ENCODE data around the gene SPEN. TPM values are rescaled to one million over a fixed set of nuclear protein-coding genes. Genes with fewer than 3 reads are reported as not detected.

Gene SPEN
- total and polyA plus RNA-seq, 12 donors, result 16.4 to 51.2 (median 30.7) TPM

GRCh38 chr1:15981679-15982078 lies 134.2 kb downstream of the SPEN start:
- H3K4me1 ChIP-seq (replicated peaks in 1 of 2), result no peaks in the 10 kb centered on the region
- no peaks in the 10 kb centered on the region for H3K9me3 ChIP-seq (replicated peaks in 1 of 3)
- TF ChIP-seq, protein P1, sequence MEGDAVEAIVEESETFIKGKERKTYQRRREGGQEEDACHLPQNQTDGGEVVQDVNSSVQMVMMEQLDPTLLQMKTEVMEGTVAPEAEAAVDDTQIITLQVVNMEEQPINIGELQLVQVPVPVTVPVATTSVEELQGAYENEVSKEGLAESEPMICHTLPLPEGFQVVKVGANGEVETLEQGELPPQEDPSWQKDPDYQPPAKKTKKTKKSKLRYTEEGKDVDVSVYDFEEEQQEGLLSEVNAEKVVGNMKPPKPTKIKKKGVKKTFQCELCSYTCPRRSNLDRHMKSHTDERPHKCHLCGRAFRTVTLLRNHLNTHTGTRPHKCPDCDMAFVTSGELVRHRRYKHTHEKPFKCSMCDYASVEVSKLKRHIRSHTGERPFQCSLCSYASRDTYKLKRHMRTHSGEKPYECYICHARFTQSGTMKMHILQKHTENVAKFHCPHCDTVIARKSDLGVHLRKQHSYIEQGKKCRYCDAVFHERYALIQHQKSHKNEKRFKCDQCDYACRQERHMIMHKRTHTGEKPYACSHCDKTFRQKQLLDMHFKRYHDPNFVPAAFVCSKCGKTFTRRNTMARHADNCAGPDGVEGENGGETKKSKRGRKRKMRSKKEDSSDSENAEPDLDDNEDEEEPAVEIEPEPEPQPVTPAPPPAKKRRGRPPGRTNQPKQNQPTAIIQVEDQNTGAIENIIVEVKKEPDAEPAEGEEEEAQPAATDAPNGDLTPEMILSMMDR (IDR thresholded peaks at IDR 0.05), result no peak
- no peak for TF ChIP-seq POLR2A (IDR thresholded peaks at IDR 0.05)
- no peaks in the 10 kb centered on the region for H3K36me3 ChIP-seq (replicated peaks in 1 of 2)
- H3K27me3 ChIP-seq, result no peaks in the 10 kb centered on the region
- DNase-seq, result no peak
- no peak overlapping the region for H3K4me3 ChIP-seq
- WGBS, 4 donors, result 69 to 83% (median 77%) methylated on average over 3 of the region's 3 CpGs
- intact Hi-C loops (cut with DNase I), result no loop called here
- no peak overlapping the region for H3K27ac ChIP-seq

- intact Hi-C loops (cut with DNase I), result no loop called here
- TF ChIP-seq, protein P1 (IDR thresholded peaks at IDR 0.05), result no peak
- no peak for TF ChIP-seq POLR2A (IDR thresholded peaks at IDR 0.05)
- H3K36me3 ChIP-seq (replicated peaks in 1 of 2), result no peaks in the 10 kb centered on the region
- DNase-seq, result no peak
- no peak overlapping the region for H3K4me3 ChIP-seq
- H3K9me3 ChIP-seq (replicated peaks in 1 of 3), result no peaks in the 10 kb centered on the region
- no peak overlapping the region for H3K27ac ChIP-seq
- H3K27me3 ChIP-seq, result no peaks in the 10 kb centered on the region
- 18 to 46% (median 34%) methylated on average over 1 of the region's 1 CpG for WGBS, 4 donors
- no peaks in the 10 kb centered on the region for H3K4me1 ChIP-seq (replicated peaks in 1 of 2)
Measured at GRCh38 chr1:15983275-15983674, 135.8 kb downstream of the SPEN start.

GRCh38 chr1:15985611-15986297 lies 138.2 kb downstream of the SPEN start:
- intact Hi-C loops (cut with DNase I), result no loop called here
- H3K9me3 ChIP-seq (replicated peaks in 1 of 3), result no peaks in the 10 kb centered on the region
- no peaks in the 10 kb centered on the region for H3K4me1 ChIP-seq (replicated peaks in 1 of 2)
- no peaks in the 10 kb centered on the region for H3K36me3 ChIP-seq (replicated peaks in 1 of 2)
- DNase-seq, result no peak
- no peak overlapping the region for H3K27ac ChIP-seq
- H3K4me3 ChIP-seq, result no peak overlapping the region
- TF ChIP-seq, protein P1 (IDR thresholded peaks at IDR 0.05), result no peak
- TF ChIP-seq POLR2A (IDR thresholded peaks at IDR 0.05), result no peak
- WGBS, 4 donors, result 67 to 82% (median 76%) methylated on average over 5 of the region's 5 CpGs
- no peaks in the 10 kb centered on the region for H3K27me3 ChIP-seq

DNA sequence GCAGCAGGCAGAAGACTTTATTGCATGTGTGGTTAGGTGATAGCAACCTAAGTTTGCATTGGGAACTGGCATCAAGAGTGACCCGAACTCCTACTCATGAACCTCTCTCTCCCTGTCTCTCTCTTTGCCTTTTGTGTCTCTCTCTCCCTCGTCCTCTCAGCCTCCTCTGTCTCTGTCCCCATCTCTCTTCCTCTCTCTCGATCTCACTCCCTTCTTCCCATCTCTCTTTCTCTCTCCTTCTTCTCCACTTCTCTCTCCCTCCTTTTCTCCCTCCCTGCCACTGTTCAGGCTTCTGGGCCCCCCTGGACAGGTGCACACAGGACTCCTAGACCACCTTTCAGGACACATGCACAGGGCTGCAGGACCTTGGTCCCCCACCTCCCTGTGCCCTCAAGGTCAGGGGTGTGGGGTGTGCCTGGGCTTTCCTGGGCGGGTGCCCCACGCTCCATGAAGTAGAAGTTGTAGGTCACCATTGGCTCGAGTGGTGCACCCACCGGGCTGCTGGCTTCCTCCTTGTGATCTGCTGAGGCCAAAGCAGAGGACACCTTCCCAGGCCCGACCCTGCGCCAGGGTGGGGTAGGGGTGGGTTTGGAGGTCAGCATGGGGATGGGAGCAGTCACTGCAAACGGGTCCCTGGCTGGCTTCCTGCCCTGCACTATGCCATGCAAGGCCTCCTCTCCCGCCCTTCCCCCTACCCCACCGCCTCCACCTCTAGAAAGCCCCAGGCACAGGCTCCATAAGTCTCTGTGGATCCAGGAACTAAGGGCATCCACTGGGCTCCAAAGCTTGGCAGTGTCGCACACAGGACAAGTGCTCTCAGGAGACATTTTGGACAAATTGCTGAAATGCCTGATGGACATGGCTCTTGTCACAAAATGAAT lies 141.6 kb downstream of the SPEN start:
- WGBS, 4 donors, result 82 to 87% (median 85%) methylated on average over 3 to 13 of the region's 13 CpGs
- Histone ChIP-seq H3K9me3 (replicated peaks in 1 of 3) (no peaks in the 10 kb centered on the region), H3K4me1 (replicated peaks in 1 of 2) (no peaks in the 10 kb centered on the region), H3K36me3 (replicated peaks in 1 of 2) (no peaks in the 10 kb centered on the region), H3K4me3 (no peak overlapping the region), H3K27me3 (no peaks in the 10 kb centered on the region), H3K27ac (no peak overlapping the region)
- DNase-seq, result peak in 1 of 7 donors; percentile 11
- intact Hi-C loops (cut with DNase I), result no loop called here
- TF ChIP-seq POLR2A (IDR thresholded peaks at IDR 0.05), result no peak
- TF ChIP-seq, protein P1 (IDR thresholded peaks at IDR 0.05), result no peak
